Measurements from ENCODE around the gene POTEF. TPM values are rescaled to one million over a fixed set of nuclear protein-coding genes. Genes with fewer than 3 reads are reported as not detected.

Gene POTEF
- total and polyA plus RNA-seq, 2 experiments from 2014 or later, result 1.1 to 3.0 TPM

GRCh38 chr2:130154773-130155765, 26.0 kb upstream of the POTEF start:
- H3K36me3 Mint-ChIP-seq (ENCODE audit: low read depth), result peaks cover 31% of the 10 kb centered on the region

More at GRCh38 chr2:130154773-130155765, 26.0 kb upstream of the POTEF start:
- H3K4me1 ChIP-seq (ENCODE audit: insufficient read depth), result no peaks in the 10 kb centered on the region
- DNase-seq (ENCODE audit: low spot score), result no peak
- H3K36me3 ChIP-seq (ENCODE audit: insufficient read depth), result no peaks in the 10 kb centered on the region
- no peak for TF ChIP-seq EZH2 (IDR thresholded peaks at IDR 0.05; ENCODE audit: low read depth, unreplicated experiment)
- no peak for TF ChIP-seq JUNB (IDR thresholded peaks at IDR 0.05; ENCODE audit: unreplicated experiment)
- TF ChIP-seq ZNF331 (CRISPR knock-in tag; IDR thresholded peaks at IDR 0.05; ENCODE audit: low read depth), result no peak
- TF ChIP-seq CTCF (conservative IDR thresholded peaks at IDR 0.05; ENCODE audit: low read depth in 2 of 2), result no peak
- no peak for TF ChIP-seq EZH2phosphoT487 (IDR thresholded peaks at IDR 0.05; ENCODE audit: unreplicated experiment)
- TF ChIP-seq CREB1 (CRISPR knock-in tag; IDR thresholded peaks at IDR 0.05; ENCODE audit: low read depth), result no peak
- TF ChIP-seq STAT1 (IDR thresholded peaks at IDR 0.05; ENCODE audit: unreplicated experiment), result no peak
- TF ChIP-seq ZNF114 (CRISPR knock-in tag; IDR thresholded peaks at IDR 0.05), result no peak
- TF ChIP-seq POLR2AphosphoS5 (IDR thresholded peaks at IDR 0.05; ENCODE audit: low read depth), result no peak
- no peak for TF ChIP-seq ETS1 (IDR thresholded peaks at IDR 0.05)
- TF ChIP-seq NANOG (IDR thresholded peaks at IDR 0.05; ENCODE audit: borderline replicate concordance), result no peak
- TF ChIP-seq ZNF462 (CRISPR knock-in tag; IDR thresholded peaks at IDR 0.05), result no peak
- no peak for TF ChIP-seq REST (IDR thresholded peaks at IDR 0.05; ENCODE audit: unreplicated experiment)
- no peaks in the 10 kb centered on the region for H3F3A ChIP-seq (replicated peaks; ENCODE audit: low read depth)
- H3K9me3 Mint-ChIP-seq, result no peaks in the 10 kb centered on the region
- no peak for ATAC-seq
- no peak overlapping the region for H2AFZ ChIP-seq
- H3K4me3 Mint-ChIP-seq, result no peak overlapping the region
- H3K27me3 Mint-ChIP-seq (ENCODE audit: insufficient read depth, low read depth, poor library complexity), result peaks cover 8% of the 10 kb centered on the region
- no peaks in the 10 kb centered on the region for H3K79me2 ChIP-seq (replicated peaks; ENCODE audit: insufficient read depth)
- H3K4me3 ChIP-seq, result no peak overlapping the region
- H3K9me2 ChIP-seq (ENCODE audit: insufficient read depth), result no peaks in the 10 kb centered on the region
- H3K27ac Mint-ChIP-seq, result no peak overlapping the region
- no peak overlapping the region for H3K27ac ChIP-seq (ENCODE audit: low read depth)
- H3K27me3 ChIP-seq (ENCODE audit: insufficient read depth), result no peaks in the 10 kb centered on the region
- H3K4me1 Mint-ChIP-seq, result no peaks in the 10 kb centered on the region; the same call in 1 of the 3 replicates
- no peak overlapping the region for H3K4me2 ChIP-seq
- no peaks in the 10 kb centered on the region; the same call in 1 of the 2 replicates for H4K20me1 ChIP-seq (replicated peaks; ENCODE audit: insufficient read depth)
